Measurements from ENCODE around the gene ENPP3. TPM values are rescaled to one million over a fixed set of nuclear protein-coding genes. Genes with fewer than 3 reads are reported as not detected.

The ENPP3 gene
- total RNA-seq, 2 donors from 2014 or later, result 2.2 to 25.0 TPM

DNA sequence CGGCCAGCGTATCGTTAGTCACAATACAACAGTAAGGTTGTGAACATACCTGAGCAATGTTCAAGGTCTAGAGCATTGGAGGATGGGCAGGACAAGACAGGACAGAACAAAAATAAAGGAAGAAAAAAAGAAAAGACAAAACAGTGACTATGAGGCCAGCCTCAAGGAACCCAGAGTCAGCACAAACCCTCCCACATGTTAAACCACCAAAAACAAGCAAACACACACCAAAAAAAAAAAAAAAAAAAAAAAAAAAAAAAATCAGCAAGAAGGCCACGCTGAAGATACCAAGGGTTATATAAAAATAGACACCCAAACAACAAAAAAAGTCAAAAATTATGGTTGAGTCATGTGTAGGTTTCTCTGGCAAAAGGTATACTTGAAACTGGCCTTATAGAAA lies 21.8 kb upstream of the ENPP3 start:
- DNase-seq (ENCODE audit: low spot score), result no peak
- intact Hi-C loops (cut with DNase I), result no loop called here
- Histone ChIP-seq H3K4me3 (no peak overlapping the region), H3K27me3 (replicated peaks; ENCODE audit: insufficient read depth) (no peaks in the 10 kb centered on the region), H3K27ac (no peak overlapping the region), H3K36me3 (peaks cover 4 to 7% of the 10 kb centered on the region in 2 donors), H3K9me3 (no peaks in the 10 kb centered on the region), H3K4me1 (replicated peaks) (no peaks in the 10 kb centered on the region)
- WGBS, result 98% methylated on average over 4 of the region's 4 CpGs
- TF ChIP-seq, protein P1, sequence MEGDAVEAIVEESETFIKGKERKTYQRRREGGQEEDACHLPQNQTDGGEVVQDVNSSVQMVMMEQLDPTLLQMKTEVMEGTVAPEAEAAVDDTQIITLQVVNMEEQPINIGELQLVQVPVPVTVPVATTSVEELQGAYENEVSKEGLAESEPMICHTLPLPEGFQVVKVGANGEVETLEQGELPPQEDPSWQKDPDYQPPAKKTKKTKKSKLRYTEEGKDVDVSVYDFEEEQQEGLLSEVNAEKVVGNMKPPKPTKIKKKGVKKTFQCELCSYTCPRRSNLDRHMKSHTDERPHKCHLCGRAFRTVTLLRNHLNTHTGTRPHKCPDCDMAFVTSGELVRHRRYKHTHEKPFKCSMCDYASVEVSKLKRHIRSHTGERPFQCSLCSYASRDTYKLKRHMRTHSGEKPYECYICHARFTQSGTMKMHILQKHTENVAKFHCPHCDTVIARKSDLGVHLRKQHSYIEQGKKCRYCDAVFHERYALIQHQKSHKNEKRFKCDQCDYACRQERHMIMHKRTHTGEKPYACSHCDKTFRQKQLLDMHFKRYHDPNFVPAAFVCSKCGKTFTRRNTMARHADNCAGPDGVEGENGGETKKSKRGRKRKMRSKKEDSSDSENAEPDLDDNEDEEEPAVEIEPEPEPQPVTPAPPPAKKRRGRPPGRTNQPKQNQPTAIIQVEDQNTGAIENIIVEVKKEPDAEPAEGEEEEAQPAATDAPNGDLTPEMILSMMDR (IDR thresholded peaks at IDR 0.05), result no peak
- TF ChIP-seq POLR2A (IDR thresholded peaks at IDR 0.05) (no peak), POLR2AphosphoS5 (IDR thresholded peaks at IDR 0.05) (no peak)

DNA sequence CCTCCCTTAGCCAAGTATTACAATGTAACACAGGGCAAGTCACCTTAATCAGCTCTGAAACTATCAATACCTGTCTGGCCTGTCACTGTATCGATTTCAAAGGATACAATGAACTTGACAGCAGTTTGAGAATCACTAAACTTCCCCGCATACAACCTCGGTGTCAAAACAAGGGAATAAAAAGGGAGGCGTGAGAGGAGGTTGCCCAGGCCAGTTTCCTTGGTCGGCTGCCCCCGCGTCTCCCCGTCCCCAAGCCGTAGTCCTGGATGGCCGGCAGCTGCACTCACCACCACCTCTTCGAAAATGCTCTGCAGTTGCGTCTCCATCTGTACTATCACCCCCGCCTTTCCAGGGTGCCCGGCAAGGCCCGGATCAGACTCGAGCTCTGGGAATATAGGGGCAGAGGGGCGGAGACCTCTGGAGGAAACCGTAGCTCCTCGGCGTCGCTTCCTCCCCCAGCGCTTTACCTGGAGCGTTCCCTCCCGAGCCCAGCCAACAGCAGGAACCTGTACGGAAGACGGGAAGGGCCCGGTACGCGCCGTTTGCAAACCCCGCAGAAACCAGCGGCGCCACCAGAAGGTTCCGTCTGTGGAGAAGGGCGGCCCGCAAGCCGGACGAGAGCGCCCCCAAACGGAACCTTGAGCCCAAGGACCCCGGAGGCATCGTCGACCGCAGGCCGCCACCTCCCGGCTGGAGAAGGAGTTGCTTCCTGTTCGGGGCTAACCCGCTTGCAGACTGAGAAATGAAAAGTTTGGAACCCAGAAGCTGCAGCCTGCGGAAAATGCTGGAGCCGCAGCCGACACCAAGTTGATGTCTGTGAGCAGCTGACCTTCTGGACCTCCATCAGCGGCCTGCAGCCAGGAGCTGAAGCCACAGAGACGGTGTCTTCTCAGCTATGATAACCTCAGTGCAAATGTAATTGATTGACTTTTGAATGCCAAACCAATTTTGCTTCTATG lies 9.1 kb upstream of the ENPP3 start, which contains the start of gene MED23:
MED23 (minus strand) TSS at position 519 of the 959 bp plus-strand sequence; CDS start at position 326, 193 bp downstream.
- intact Hi-C loops (cut with DNase I), result no loop called here
- peaks cover 0 to 6% of the 10 kb centered on the region in 2 donors for H3K36me3 ChIP-seq
- peak; percentile 92 for TF ChIP-seq POLR2AphosphoS5 (IDR thresholded peaks at IDR 0.05)
- TF ChIP-seq, protein P1 (IDR thresholded peaks at IDR 0.05), result peak; percentile 52 to 92 (median 90)
- peak; percentile 16 for TF ChIP-seq POLR2A (IDR thresholded peaks at IDR 0.05)

DNA sequence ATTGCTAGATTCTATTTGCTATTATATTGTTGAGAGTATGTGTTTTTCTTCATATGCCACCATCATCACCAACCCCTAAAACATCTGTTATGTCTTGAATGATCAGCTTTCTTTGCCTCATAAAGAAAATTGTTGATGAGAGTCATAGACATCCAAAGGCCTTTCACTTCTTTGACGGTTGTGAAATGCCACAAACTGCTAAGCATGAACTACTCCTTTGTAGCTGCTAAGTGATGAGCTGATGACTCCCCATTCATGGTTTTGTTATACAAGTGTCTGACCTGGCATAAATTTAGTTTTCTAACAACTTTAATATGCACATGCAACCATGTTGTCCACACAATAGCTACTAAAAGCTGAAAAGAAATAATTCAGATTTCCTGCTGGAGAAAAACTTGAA lies 8.4 kb upstream of the ENPP3 start:
- Histone ChIP-seq H3K4me1 (replicated peaks) (no peaks in the 10 kb centered on the region), H3K4me3 (peak overlapping the region; percentile 59 to 74), H3K36me3 (peaks cover 0 to 3% of the 10 kb centered on the region in 2 donors), H3K9me3 (no peaks in the 10 kb centered on the region), H3K27me3 (replicated peaks; ENCODE audit: insufficient read depth) (no peaks in the 10 kb centered on the region), H3K27ac (peak overlapping the region; percentile 63 to 78)
- intact Hi-C loops (cut with DNase I), result no loop called here
- 29% methylated on average over 1 of the region's 1 CpG for WGBS
- DNase-seq (ENCODE audit: low spot score), result no peak
- TF ChIP-seq POLR2AphosphoS5 (IDR thresholded peaks at IDR 0.05), result no peak

More for the DNA sequence above, 9.1 kb upstream of the ENPP3 start, which contains the start of gene MED23:
- Histone ChIP-seq H3K9me3 (no peaks in the 10 kb centered on the region), H3K27me3 (replicated peaks; ENCODE audit: insufficient read depth) (no peaks in the 10 kb centered on the region), H3K4me3 (peak within 1 kb of the TSS; percentile 59 to 74), H3K4me1 (replicated peaks) (no peaks in the 10 kb centered on the region), H3K27ac (peak within 1 kb of the TSS; percentile 77 to 78)
- 1% methylated on average over 45 of the region's 53 CpGs for WGBS
- peak; percentile 89 for DNase-seq (ENCODE audit: low spot score)

DNA sequence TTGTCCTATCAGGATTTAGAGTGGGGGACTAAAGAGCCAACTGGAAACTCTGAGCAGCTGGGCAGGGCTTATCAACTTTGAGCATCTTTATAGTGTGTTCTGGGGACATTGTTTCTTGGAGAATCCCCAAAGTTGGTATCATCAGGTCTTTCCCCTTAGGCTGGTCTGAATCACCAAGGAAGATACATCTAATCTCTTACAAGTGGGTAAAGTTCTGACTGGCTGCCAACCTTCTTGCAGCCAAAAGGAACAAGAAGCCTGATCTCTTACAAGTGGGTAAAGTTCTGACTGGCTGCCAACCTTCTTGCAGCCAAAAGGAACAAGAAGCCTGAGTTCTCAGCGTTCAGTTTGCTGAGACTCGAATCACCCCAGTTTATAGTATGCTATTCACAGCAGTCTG lies 7.5 kb upstream of the ENPP3 start:
- peak; percentile 92 for DNase-seq (ENCODE audit: low spot score)
- Histone ChIP-seq H3K27ac (peak overlapping the region; percentile 63 to 70), H3K4me3 (no peak overlapping the region), H3K36me3 (no peaks in the 10 kb centered on the region), H3K4me1 (replicated peaks) (no peaks in the 10 kb centered on the region), H3K27me3 (replicated peaks; ENCODE audit: insufficient read depth) (no peaks in the 10 kb centered on the region), H3K9me3 (no peaks in the 10 kb centered on the region)
- intact Hi-C loops (cut with DNase I), result no loop called here
- TF ChIP-seq POLR2AphosphoS5 (IDR thresholded peaks at IDR 0.05) (peak; percentile 85), POLR2A (IDR thresholded peaks at IDR 0.05) (no peak)
- TF ChIP-seq, protein P1 (IDR thresholded peaks at IDR 0.05), result no peak
- 19% methylated on average over 2 of the region's 2 CpGs for WGBS

DNA sequence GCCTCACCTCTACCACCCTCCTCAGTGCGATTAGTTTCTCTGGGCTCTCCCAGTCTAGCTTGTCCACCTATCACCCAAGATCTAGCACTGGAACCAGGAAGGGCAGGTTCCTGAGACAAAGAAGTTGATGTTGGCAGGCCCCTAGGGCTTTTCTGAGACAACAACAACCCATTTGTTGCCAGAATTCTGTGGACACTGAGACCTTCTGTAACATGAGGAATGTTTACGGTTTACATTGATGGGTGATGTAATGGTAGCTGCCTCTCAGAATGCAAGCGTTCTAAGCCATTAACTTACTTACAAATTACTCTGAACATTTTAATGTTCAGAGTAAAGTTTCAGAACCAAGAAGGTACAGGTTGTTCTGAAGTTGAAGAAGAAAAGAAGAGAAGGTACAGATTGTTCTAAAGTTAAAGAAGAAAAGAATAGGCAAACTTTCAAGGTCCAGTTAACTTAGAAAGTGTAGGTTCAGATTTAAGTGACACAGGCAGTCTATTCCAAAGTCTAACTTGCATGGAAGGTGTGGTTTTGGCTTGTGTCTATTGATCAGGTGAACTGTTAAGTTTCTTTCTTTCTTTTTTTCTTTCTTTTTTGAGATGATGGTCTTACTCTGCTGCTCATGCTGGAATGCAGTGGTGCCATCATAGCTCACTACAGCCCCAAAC lies 5.3 kb upstream of the ENPP3 start:
- intact Hi-C loops (cut with DNase I), result no loop called here
- Histone ChIP-seq H3K27me3 (replicated peaks; ENCODE audit: insufficient read depth) (no peaks in the 10 kb centered on the region), H3K4me1 (replicated peaks) (no peaks in the 10 kb centered on the region), H3K4me3 (no peak overlapping the region), H3K9me3 (no peaks in the 10 kb centered on the region), H3K36me3 (no peaks in the 10 kb centered on the region), H3K27ac (peak overlapping the region; percentile 63 to 70)
- WGBS, result 40% methylated on average over 3 of the region's 3 CpGs
- no peak for TF ChIP-seq POLR2AphosphoS5 (IDR thresholded peaks at IDR 0.05)
- TF ChIP-seq, protein P1 (IDR thresholded peaks at IDR 0.05), result no peak
- peak; percentile 21 for DNase-seq (ENCODE audit: low spot score)
